Colonic mucosa (tissue), 4 donors: ENCODE results near the gene IP6K3. TPM values are rescaled to one million over a fixed set of nuclear protein-coding genes. Genes with fewer than 3 reads are reported as not detected.

ENCODE experiments used
- DNase-seq: peaks from one replicate; pipeline ENCODE4 v3.0.0-alpha.2; 2020
- H3K27ac ChIP-seq: fragments of 200-600 bp; one replicate; pipeline ENCODE4 v1.8.0; 2021
- H3K27me3 ChIP-seq: fragments of 200-600 bp; one replicate; pipeline ENCODE4 v1.8.0; 2021
- H3K36me3 ChIP-seq: fragments of 200-600 bp; one replicate; pipeline ENCODE4 v1.8.0; 2021
- H3K4me1 ChIP-seq: fragments of 200-600 bp; one replicate; pipeline ENCODE4 v1.8.0; 2021; ENCODE audit warnings: mild to moderate bottlenecking
- H3K4me3 ChIP-seq: fragments of 200-600 bp; one replicate; pipeline ENCODE4 v1.8.0; 2021
- H3K9ac ChIP-seq, 2 donors: one replicate each; pipeline ENCODE4 v1.7.0; 2013; ENCODE audit warnings: control low read depth in 2 of 2, low read depth in 2 of 2, low read length in 2 of 2
- H3K9me3 ChIP-seq: fragments of 200-600 bp; one replicate; pipeline ENCODE4 v1.8.0; 2021
- CTCF ChIP-seq: fragments of 200-600 bp; IDR thresholded peaks from one replicate; pipeline ENCODE4 v1.8.0; 2022; ENCODE audit warnings: antibody characterized with exemption, mild to moderate bottlenecking
- intact Hi-C: fragments of 100-400 bp; cut with DNase I; formaldehyde crosslinking; loops from one replicate; pipeline ENCODE4 v1.14.1; 2022
- total RNA-seq, 2 donors: library from RNA; stranded (reverse); fragmentation: NEBNext Ultra II Directional in 1 of 2; extraction: Animal tissue kit (Norgen Biotek cat#: 25700) in 1 of 2; gene quantifications; one replicate each; pipeline ENCODE4 v1.2.1, GENCODE V29; 2021
- donor health status: healthy.
- donor health status: DM: no; HTN: no; CAD: no.
- donor health status: DM: no; HTN: no; CAD: no.

IP6K3 gene
- total RNA-seq, 2 donors from 2014 or later = 0.17 to 0.29 TPM

GRCh38 chr6:33725891-33726673 is 20.6 kb downstream of the IP6K3 start:
- Histone ChIP-seq H3K9me3 (no peaks in the 10 kb centered on the region), H3K9ac (no peak overlapping the region), H3K4me1 (no peaks in the 10 kb centered on the region), H3K27ac (no peak overlapping the region), H3K27me3 (no peaks in the 10 kb centered on the region), H3K4me3 (no peak overlapping the region), H3K36me3 (no peaks in the 10 kb centered on the region)
- TF ChIP-seq CTCF = no peak
- intact Hi-C loops = no loop called here
- DNase-seq = no peak

- H3K36me3 ChIP-seq = no peaks in the 10 kb centered on the region
- no peaks in the 10 kb centered on the region for H3K27me3 ChIP-seq
- H3K4me1 ChIP-seq = no peaks in the 10 kb centered on the region
- no peak overlapping the region for H3K9ac ChIP-seq
- no peak for DNase-seq
- no peak for TF ChIP-seq CTCF
- intact Hi-C loops = no loop called here
- no peaks in the 10 kb centered on the region for H3K9me3 ChIP-seq
- no peak overlapping the region for H3K27ac ChIP-seq
- no peak overlapping the region for H3K4me3 ChIP-seq
Measured at GRCh38 chr6:33725222-33725621, 21.5 kb downstream of the IP6K3 start.

DNA sequence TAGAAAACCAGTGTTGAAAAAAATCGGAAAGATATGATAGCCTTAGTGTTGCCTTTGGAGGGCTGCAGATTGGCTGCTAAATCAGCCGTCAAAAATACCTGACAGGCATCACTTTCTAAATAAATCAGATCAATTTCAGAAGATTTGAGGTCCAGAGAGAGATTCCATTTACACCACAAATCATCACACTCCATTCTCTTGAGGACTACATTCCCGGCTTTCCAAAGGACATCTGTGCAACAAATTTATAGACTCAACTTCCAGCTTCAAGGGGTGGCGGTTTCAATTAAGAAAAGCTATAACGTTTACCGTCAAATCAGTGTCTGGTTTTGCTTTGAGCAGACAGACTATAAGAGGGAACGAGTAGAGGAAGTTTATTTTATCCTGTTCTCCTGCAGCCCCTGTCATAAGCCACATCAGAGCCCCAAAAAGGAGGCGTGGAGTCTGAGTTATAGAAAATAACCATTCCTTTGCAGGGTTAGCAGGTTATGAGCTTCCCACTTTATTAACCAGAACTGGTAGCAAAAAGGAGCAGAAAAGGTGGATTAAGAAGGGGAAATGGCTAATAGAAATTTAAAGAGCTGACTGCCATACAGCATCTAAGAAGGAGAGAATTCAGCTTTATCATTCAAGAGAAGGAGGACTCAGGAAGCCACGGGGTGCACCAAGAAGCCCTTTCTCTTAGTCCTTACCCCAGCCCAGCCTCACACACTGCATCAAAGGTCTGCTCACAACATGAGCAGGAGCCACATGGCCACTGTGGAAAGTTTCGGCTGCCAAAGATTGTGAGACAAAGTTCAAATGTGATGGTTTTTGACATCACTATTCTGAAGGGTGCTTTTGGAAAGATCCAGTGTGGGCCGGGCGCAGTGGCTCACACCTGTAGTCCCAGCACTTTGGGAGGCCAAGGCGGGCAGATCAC is 22.3 kb downstream of the IP6K3 start:
- Histone ChIP-seq H3K27ac (no peak overlapping the region), H3K9me3 (no peaks in the 10 kb centered on the region), H3K4me3 (no peak overlapping the region), H3K9ac (no peak overlapping the region), H3K27me3 (no peaks in the 10 kb centered on the region), H3K36me3 (no peaks in the 10 kb centered on the region), H3K4me1 (no peaks in the 10 kb centered on the region)
- intact Hi-C loops = no loop called here
- no peak for TF ChIP-seq CTCF
- no peak for DNase-seq

- H3K4me3 ChIP-seq = no peak overlapping the region
- H3K27ac ChIP-seq = no peak overlapping the region
- no peaks in the 10 kb centered on the region for H3K36me3 ChIP-seq
- no peak overlapping the region for H3K9ac ChIP-seq
- no peaks in the 10 kb centered on the region for H3K4me1 ChIP-seq
- no peak for TF ChIP-seq CTCF
- no peaks in the 10 kb centered on the region for H3K9me3 ChIP-seq
- no peaks in the 10 kb centered on the region for H3K27me3 ChIP-seq
- intact Hi-C loops = no loop called here
- no peak for DNase-seq
Measured at GRCh38 chr6:33723371-33724085, 23.2 kb downstream of the IP6K3 start.

DNA sequence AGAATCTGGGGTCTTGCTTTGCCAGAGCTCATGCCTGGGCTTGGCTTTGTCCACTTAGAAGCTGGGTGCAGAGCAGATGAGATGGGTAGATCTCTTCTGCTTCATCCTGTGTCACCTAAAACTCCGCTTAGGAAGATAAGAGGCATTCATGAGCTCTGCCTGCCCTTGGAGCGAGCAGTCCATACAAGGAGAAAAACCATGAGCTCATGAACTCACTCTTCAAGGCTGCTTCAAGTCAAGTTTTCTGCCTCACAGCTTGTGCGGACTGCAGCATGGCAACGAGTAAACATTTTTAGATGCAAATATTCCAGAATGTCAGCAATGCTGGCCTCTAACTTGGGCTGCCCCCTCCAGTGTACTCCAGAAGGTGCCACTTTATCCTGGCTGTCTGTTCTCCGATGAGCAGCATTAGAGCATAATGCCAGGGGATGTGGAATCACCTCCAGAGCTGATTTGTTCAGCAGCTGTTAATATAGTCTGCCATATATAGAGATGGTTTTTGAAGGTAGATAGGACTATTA is 24.5 kb downstream of the IP6K3 start:
- Histone ChIP-seq H3K4me3 (no peak overlapping the region), H3K27ac (no peak overlapping the region), H3K9me3 (no peaks in the 10 kb centered on the region), H3K9ac (no peak overlapping the region), H3K27me3 (no peaks in the 10 kb centered on the region), H3K36me3 (no peaks in the 10 kb centered on the region), H3K4me1 (no peaks in the 10 kb centered on the region)
- intact Hi-C loops = no loop called here
- DNase-seq = no peak
- no peak for TF ChIP-seq CTCF
